GM19468 (cell line): ENCODE results near the gene KRT37.

ENCODE experiments used
- ATAC-seq: cut with Tn5 transposase; IDR thresholded peaks from one replicate; pipeline ENCODE4 v1.9.1; 2021; ENCODE audit warnings: mild to moderate bottlenecking, moderate library complexity, moderate number of reproducible peaks; ENCODE audit not compliant: unreplicated experiment; ENCODE audit errors: extremely low read depth

The KRT37 gene

GRCh38 chr17:41424111-41424635, at the start of gene KRT37:
Gene KRT37, minus strand, starts transcription at chr17:41424585. Its CDS starts 62 bp downstream, at chr17:41424523.
- no peak for ATAC-seq

GRCh38 chr17:41468346-41468745, 44.0 kb upstream of the KRT37 start:
- ATAC-seq: no peak

GRCh38 chr17:41467561-41467960, 43.2 kb upstream of the KRT37 start:
- no peak for ATAC-seq

- ATAC-seq: no peak
Observed at GRCh38 chr17:41466988-41467387, 42.6 kb upstream of the KRT37 start, which contains the start of gene KRT32. Gene KRT32, minus strand, starts transcription at chr17:41467386. Its CDS starts 61 bp downstream, at chr17:41467325.

GRCh38 chr17:41464682-41465081, 40.3 kb upstream of the KRT37 start:
- ATAC-seq: no peak

- ATAC-seq: no peak
Observed at GRCh38 chr17:41464173-41464572, 39.8 kb upstream of the KRT37 start.

GRCh38 chr17:41463746-41464145, 39.4 kb upstream of the KRT37 start:
- ATAC-seq: no peak

- no peak for ATAC-seq
Observed at GRCh38 chr17:41462705-41463104, 38.3 kb upstream of the KRT37 start.

GRCh38 chr17:41457676-41458075, 33.3 kb upstream of the KRT37 start:
- no peak for ATAC-seq

- no peak for ATAC-seq
Observed at GRCh38 chr17:41456204-41456603, 31.8 kb upstream of the KRT37 start.

GRCh38 chr17:41455236-41455635, 30.9 kb upstream of the KRT37 start:
- no peak for ATAC-seq

GRCh38 chr17:41453066-41453465, 28.7 kb upstream of the KRT37 start:
- ATAC-seq: no peak

- no peak for ATAC-seq
Observed at GRCh38 chr17:41452281-41452680, 27.9 kb upstream of the KRT37 start.

GRCh38 chr17:41451154-41451728, 26.9 kb upstream of the KRT37 start:
- ATAC-seq: no peak

GRCh38 chr17:41449008-41449407, 24.6 kb upstream of the KRT37 start:
- ATAC-seq: no peak

GRCh38 chr17:41448506-41448905, 24.1 kb upstream of the KRT37 start:
- ATAC-seq: no peak

- ATAC-seq: no peak
Observed at GRCh38 chr17:41446806-41447205, 22.4 kb upstream of the KRT37 start.

- no peak for ATAC-seq
Observed at GRCh38 chr17:41444640-41445039, 20.3 kb upstream of the KRT37 start.

GRCh38 chr17:41444186-41444585, 19.8 kb upstream of the KRT37 start:
- no peak for ATAC-seq

GRCh38 chr17:41442739-41443138, 18.4 kb upstream of the KRT37 start:
- no peak for ATAC-seq

GRCh38 chr17:41440531-41441033, 16.2 kb upstream of the KRT37 start, which contains the start of gene KRT38:
Gene KRT38, minus strand, starts transcription at chr17:41440983. Its CDS starts 62 bp downstream, at chr17:41440921.
- ATAC-seq: no peak

- ATAC-seq: no peak
Observed at GRCh38 chr17:41439375-41439774, 15.0 kb upstream of the KRT37 start.
